ENCODE measurements around the gene PXDN. TPM values are rescaled to one million over a fixed set of nuclear protein-coding genes. Genes with fewer than 3 reads are reported as not detected.

The PXDN gene
- total and polyA plus RNA-seq, 2 of the 4 experiments (the other 2 are of a cell fraction): 153 to 332 TPM

DNA sequence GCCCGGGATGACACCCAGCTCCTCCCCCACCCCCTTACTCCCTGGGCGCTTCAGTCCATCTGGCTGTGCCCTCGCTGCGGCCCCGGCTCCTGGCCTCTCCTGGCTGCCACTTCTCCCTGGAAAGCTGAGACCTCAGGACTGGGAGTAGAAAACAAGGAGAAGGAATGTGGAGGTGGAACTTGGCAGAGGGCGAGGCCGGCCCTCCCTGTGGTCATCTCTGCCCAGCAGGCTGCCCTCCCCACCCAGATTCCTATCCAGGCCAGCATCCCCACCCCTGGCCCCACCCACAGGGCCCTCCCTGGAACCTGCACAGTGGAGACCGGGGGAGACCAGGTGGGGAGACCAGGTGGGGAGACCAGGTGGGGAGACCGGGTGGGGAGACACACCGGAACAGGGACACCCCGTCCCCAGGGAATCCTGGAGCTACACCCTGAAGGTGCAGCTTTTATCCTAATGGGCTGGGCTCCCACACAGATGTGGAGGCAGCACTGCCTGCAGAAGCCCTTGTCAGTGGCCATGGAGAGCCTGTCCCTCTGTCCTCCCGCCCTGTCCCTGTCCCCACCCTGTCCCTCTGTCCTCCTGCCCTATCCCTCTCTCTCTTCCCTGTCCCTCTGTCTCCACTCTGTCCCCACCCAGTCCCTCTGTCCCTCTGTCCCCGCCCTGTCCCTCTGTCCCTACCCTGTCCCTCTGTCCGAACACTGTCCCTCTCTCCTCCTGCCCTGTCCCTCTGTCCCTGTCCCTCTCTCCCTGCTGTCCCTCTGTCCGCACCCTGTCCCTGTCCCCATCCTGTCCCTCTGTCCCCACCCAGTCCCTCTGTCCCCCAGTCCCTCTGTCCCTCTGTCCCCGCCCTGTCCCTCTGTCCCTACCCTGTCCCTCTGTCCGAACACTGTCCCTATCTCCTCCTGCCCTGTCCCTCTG is 157.1 kb downstream of the PXDN start:
- peak overlapping the region; percentile 36; the same call in 1 of the 2 replicates for H2AK5ac ChIP-seq (ENCODE audit: low read depth, low read length)
- dilution Hi-C loops (cut with HindIII; ENCODE audit: low sequenced_read_pairs, unreplicated experiment): no loop called here

More for the DNA sequence above, 157.1 kb downstream of the PXDN start:
- Histone ChIP-seq H3K4me2 (ENCODE audit: low read depth, low read length) (no peak overlapping the region), H2AFZ (replicated peaks; ENCODE audit: low read length, poor library complexity) (no peak overlapping the region), H3K79me1 (ENCODE audit: low read depth in 1 of 2, low read length in 2 of 2) (0 out of 4 replicates have a peak, but pooled peaks cover 0 to 3% of the 10 kb centered on the region in 2 experiments), H2BK5ac (ENCODE audit: low read depth, low read length, poor library complexity, severe bottlenecking) (no peak overlapping the region), H3K4ac (ENCODE audit: low read depth, low read length) (peak overlapping the region; percentile 42; the same call in 1 of the 2 replicates), H3K4me1 (ENCODE audit: control insufficient read depth, insufficient read depth, low read length) (peaks cover 9% of the 10 kb centered on the region), H3K56ac (ENCODE audit: extremely low read depth, insufficient read depth, low read length) (no peak overlapping the region), H2BK120ac (ENCODE audit: low read depth, low read length) (no peak overlapping the region), H2AK9ac (replicated peaks; ENCODE audit: low read depth, low read length, poor library complexity) (no peak overlapping the region), H3K18ac (ENCODE audit: low read depth, low read length) (no peak overlapping the region), H3K9me1 (ENCODE audit: insufficient read depth, low read length) (peaks cover 7% of the 10 kb centered on the region; the same call in 1 of the 2 replicates), H2BK15ac (ENCODE audit: low read depth, low read length) (peak overlapping the region; percentile 8; the same call in 1 of the 3 replicates), H3K27me3 (ENCODE audit: control insufficient read depth, insufficient read depth, low read length) (peaks cover 17% of the 10 kb centered on the region; the same call in 1 of the 2 replicates), H3K23ac (ENCODE audit: low read depth, low read length) (no peak overlapping the region), H4K8ac (ENCODE audit: low read depth in 2 of 2, low read length in 2 of 2) (no peak overlapping the region), H3K27ac (ENCODE audit: insufficient read depth, low read length) (no peak overlapping the region), H3K9me3 (ENCODE audit: control insufficient read depth, insufficient read depth, low read length) (0 out of 2 replicates have a peak, but pooled peaks cover 2% of the 10 kb centered on the region), H2BK20ac (ENCODE audit: low read depth, low read length) (peak overlapping the region; percentile 33; the same call in 1 of the 2 replicates), H4K91ac (ENCODE audit: insufficient read depth, low read depth, low read length) (no peak overlapping the region), H4K5ac (ENCODE audit: low read depth, low read length) (no peak overlapping the region), H3K14ac (replicated peaks; ENCODE audit: low read depth, low read length) (no peak overlapping the region), H3K36me3 (ENCODE audit: control insufficient read depth, insufficient read depth, low read length) (no peaks in the 10 kb centered on the region), H4K20me1 (ENCODE audit: insufficient read depth, low read length) (0 out of 2 replicates have a peak, but pooled peaks cover 5% of the 10 kb centered on the region), H3K4me3 (ENCODE audit: insufficient read depth, low read depth, low read length) (no peak overlapping the region), H3K9ac (ENCODE audit: low read depth, low read length) (no peak overlapping the region)
- DNase-seq (no peak), ATAC-seq (ENCODE audit: low read depth) (no peak)
- ChIA-PET POLR2A (ENCODE audit: unreplicated experiment) (no interaction called here), CTCF (no interaction called here)
- BruUV-seq (replicated peaks): no TSS peak
- intact Hi-C loops (cut with micrococcal nuclease): no loop called here
- TF ChIP-seq MAFK (IDR thresholded peaks at IDR 0.05; ENCODE audit: low read depth, low read length) (no peak), BHLHE40 (IDR thresholded peaks at IDR 0.05; ENCODE audit: low read depth, low read length) (no peak), POLR2A (IDR thresholded peaks at IDR 0.05; ENCODE audit: low read depth, low read length) (no peak), NFE2L2 (IDR thresholded peaks at IDR 0.05; ENCODE audit: low read depth, low read length) (no peak), CEBPB (IDR thresholded peaks at IDR 0.05; ENCODE audit: low read depth, low read length) (no peak), MAZ (IDR thresholded peaks at IDR 0.05; ENCODE audit: borderline replicate concordance, low read depth, low read length) (no peak), RFX5 (IDR thresholded peaks at IDR 0.05; ENCODE audit: low read depth, low read length) (no peak), MXI1 (IDR thresholded peaks at IDR 0.05; ENCODE audit: borderline replicate concordance, low read depth, low read length) (no peak), CHD1 (IDR thresholded peaks at IDR 0.05; ENCODE audit: low read depth, low read length) (no peak)
- TF ChIP-seq, protein P1, sequence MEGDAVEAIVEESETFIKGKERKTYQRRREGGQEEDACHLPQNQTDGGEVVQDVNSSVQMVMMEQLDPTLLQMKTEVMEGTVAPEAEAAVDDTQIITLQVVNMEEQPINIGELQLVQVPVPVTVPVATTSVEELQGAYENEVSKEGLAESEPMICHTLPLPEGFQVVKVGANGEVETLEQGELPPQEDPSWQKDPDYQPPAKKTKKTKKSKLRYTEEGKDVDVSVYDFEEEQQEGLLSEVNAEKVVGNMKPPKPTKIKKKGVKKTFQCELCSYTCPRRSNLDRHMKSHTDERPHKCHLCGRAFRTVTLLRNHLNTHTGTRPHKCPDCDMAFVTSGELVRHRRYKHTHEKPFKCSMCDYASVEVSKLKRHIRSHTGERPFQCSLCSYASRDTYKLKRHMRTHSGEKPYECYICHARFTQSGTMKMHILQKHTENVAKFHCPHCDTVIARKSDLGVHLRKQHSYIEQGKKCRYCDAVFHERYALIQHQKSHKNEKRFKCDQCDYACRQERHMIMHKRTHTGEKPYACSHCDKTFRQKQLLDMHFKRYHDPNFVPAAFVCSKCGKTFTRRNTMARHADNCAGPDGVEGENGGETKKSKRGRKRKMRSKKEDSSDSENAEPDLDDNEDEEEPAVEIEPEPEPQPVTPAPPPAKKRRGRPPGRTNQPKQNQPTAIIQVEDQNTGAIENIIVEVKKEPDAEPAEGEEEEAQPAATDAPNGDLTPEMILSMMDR (conservative IDR thresholded peaks at IDR 0.05; ENCODE audit: low read depth, low read length): no peak
- TF ChIP-seq, protein P2, sequence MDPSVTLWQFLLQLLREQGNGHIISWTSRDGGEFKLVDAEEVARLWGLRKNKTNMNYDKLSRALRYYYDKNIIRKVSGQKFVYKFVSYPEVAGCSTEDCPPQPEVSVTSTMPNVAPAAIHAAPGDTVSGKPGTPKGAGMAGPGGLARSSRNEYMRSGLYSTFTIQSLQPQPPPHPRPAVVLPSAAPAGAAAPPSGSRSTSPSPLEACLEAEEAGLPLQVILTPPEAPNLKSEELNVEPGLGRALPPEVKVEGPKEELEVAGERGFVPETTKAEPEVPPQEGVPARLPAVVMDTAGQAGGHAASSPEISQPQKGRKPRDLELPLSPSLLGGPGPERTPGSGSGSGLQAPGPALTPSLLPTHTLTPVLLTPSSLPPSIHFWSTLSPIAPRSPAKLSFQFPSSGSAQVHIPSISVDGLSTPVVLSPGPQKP (IDR thresholded peaks at IDR 0.05; ENCODE audit: borderline replicate concordance, low read depth, low read length): no peak
- TF ChIP-seq, protein P3, sequence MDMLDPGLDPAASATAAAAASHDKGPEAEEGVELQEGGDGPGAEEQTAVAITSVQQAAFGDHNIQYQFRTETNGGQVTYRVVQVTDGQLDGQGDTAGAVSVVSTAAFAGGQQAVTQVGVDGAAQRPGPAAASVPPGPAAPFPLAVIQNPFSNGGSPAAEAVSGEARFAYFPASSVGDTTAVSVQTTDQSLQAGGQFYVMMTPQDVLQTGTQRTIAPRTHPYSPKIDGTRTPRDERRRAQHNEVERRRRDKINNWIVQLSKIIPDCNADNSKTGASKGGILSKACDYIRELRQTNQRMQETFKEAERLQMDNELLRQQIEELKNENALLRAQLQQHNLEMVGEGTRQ (IDR thresholded peaks at IDR 0.05; ENCODE audit: low read depth, low read length): no peak
- 76% methylated on average over 5 of the region's 17 CpGs; no CpG with 5 or more reads in 1 of the 2 experiments for WGBS, 2 experiments (ENCODE audit: extremely low coverage in 2 of 2, insufficient read length in 1 of 2)
- in situ Hi-C loops (cut with MboI; ENCODE audit: low sequenced_read_pairs): loop anchor here (25.0 kb wide), 1 partner anchor 175 kb away; no protein-coding TSS in a partner anchor
